ENCODE results near the gene FRS2.

DNA sequence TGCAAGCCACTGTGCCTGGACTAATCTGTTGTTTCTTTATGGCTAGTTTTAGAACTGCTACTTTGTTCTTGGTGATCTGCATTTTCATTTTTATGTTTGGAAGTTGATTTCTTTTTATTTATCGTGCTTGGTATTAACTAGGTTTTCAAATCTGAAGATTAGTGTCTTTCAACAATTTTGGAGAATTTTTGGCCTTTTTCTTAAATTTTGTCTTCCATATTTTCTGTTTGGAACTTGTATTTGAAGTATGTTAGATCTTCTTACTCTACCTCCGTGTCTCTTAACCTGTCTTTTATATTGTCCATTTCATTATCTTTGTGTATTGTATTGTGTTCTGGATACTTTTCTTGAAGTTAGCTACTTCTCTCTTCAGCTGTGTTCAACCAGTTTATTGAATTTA lies 9.5 kb downstream of the FRS2 start:
- TF ChIP-seq POLR2A (IDR thresholded peaks at IDR 0.05) (no peak), POLR2AphosphoS5 (IDR thresholded peaks at IDR 0.05) (no peak)

Measured in prostate gland (tissue), 1 donor.